Kidney epithelial cell (primary cell): ENCODE data around the gene RGS2. TPM values are rescaled to one million over a fixed set of nuclear protein-coding genes. Genes with fewer than 3 reads are reported as not detected.

ENCODE experiments used
- DNase-seq: peaks from one replicate; pipeline ENCODE4 v3.0.0-alpha.2; 2010; ENCODE audit warnings: low read depth
- H3K27me3 ChIP-seq: 2 replicates; pipeline ENCODE4 v1.6.0; 2011; ENCODE audit warnings: low read length; ENCODE audit not compliant: control insufficient read depth, insufficient read depth
- H3K36me3 ChIP-seq: 2 replicates; pipeline ENCODE4 v1.5.1; 2011; ENCODE audit warnings: low read length; ENCODE audit not compliant: control insufficient read depth, insufficient read depth
- H3K4me3 ChIP-seq: 2 replicates; pipeline ENCODE4 v1.5.1; 2011; ENCODE audit warnings: low read depth, mild to moderate bottlenecking, control low read depth, low read length
- CTCF ChIP-seq: IDR thresholded peaks from 2 replicates; pipeline ENCODE4 v1.5.1; 2011; ENCODE audit warnings: mild to moderate bottlenecking, moderate library complexity, low read length, control low read depth, inconsistent platforms; ENCODE audit not compliant: insufficient read depth, poor library complexity, severe bottlenecking
- total RNA-seq: library from RNA; depleted of rRNA; stranded (reverse); fragments of >200 nt; gene quantifications from 2 replicates; pipeline ENCODE4 v1.2.3, GENCODE V29; 2015

Gene RGS2
- total RNA-seq, 1 donor from 2014 or later = 1.9 TPM

GRCh38 chr1:192811594-192812239 is 2.9 kb downstream of the RGS2 start:
- DNase-seq = no peak
- Histone ChIP-seq H3K27me3 (no peaks in the 10 kb centered on the region), H3K4me3 (no peak overlapping the region), H3K36me3 (no peaks in the 10 kb centered on the region)
- no peak for TF ChIP-seq CTCF

- no peaks in the 10 kb centered on the region for H3K36me3 ChIP-seq
- no peak for DNase-seq
- no peak for TF ChIP-seq CTCF
- no peak overlapping the region for H3K4me3 ChIP-seq
- no peaks in the 10 kb centered on the region for H3K27me3 ChIP-seq
Observed at GRCh38 chr1:192812420-192813209, 3.8 kb downstream of the RGS2 start.

- H3K27me3 ChIP-seq = no peaks in the 10 kb centered on the region
- H3K36me3 ChIP-seq = no peaks in the 10 kb centered on the region
- no peak for TF ChIP-seq CTCF
- DNase-seq = no peak
- no peak overlapping the region for H3K4me3 ChIP-seq
Observed at GRCh38 chr1:192814805-192815204, 6.0 kb downstream of the RGS2 start.

GRCh38 chr1:192817246-192817645 is 8.4 kb downstream of the RGS2 start:
- Histone ChIP-seq H3K27me3 (no peaks in the 10 kb centered on the region), H3K36me3 (no peaks in the 10 kb centered on the region), H3K4me3 (no peak overlapping the region)
- no peak for TF ChIP-seq CTCF
- no peak for DNase-seq

GRCh38 chr1:192821296-192821695 is 12.5 kb downstream of the RGS2 start:
- TF ChIP-seq CTCF = no peak
- H3K36me3 ChIP-seq = no peaks in the 10 kb centered on the region
- H3K4me3 ChIP-seq = no peak overlapping the region
- no peaks in the 10 kb centered on the region for H3K27me3 ChIP-seq
- DNase-seq = no peak

- no peak for TF ChIP-seq CTCF
- Histone ChIP-seq H3K4me3 (no peak overlapping the region), H3K27me3 (no peaks in the 10 kb centered on the region), H3K36me3 (no peaks in the 10 kb centered on the region)
- DNase-seq = no peak
Observed at GRCh38 chr1:192824511-192824910, 15.7 kb downstream of the RGS2 start.
